HEK293 (cell line): ENCODE measurements around the gene DNAJC27.

ENCODE experiments used
- OVOL3 ChIP-seq: fragments of 450-650 bp; formaldehyde crosslinking; IDR thresholded peaks from 2 replicates; pipeline ENCODE4 v1.5.1; 2016; ENCODE audit warnings: missing biosample characterization, missing genetic modification characterization
- PBX3 ChIP-seq: sonication (generic); formaldehyde crosslinking; IDR thresholded peaks from 2 replicates; pipeline ENCODE4 v1.8.1; 2022; ENCODE audit warnings: mild to moderate bottlenecking, moderate library complexity, missing genetic modification reagents
- PRDM2 ChIP-seq: fragments of 450-650 bp; formaldehyde crosslinking; IDR thresholded peaks from 2 replicates; pipeline ENCODE4 v1.5.1; 2016; ENCODE audit warnings: missing biosample characterization, missing genetic modification characterization, borderline replicate concordance
- WT1 ChIP-seq: fragments of 450-650 bp; formaldehyde crosslinking; IDR thresholded peaks from 2 replicates; pipeline ENCODE4 v1.5.1; 2016; ENCODE audit warnings: missing biosample characterization, missing genetic modification characterization
- ZBTB11 ChIP-seq: fragments of 450-650 bp; formaldehyde crosslinking; conservative IDR thresholded peaks from 2 replicates; pipeline ENCODE4 v1.5.1; 2016; ENCODE audit warnings: low read depth, missing biosample characterization, missing genetic modification characterization
- ZBTB49 ChIP-seq: fragments of 450-650 bp; formaldehyde crosslinking; IDR thresholded peaks from 2 replicates; pipeline ENCODE4 v1.5.1; 2016; ENCODE audit warnings: missing biosample characterization, missing genetic modification characterization, low read depth
- ZFP37 ChIP-seq: fragments of 450-650 bp; formaldehyde crosslinking; IDR thresholded peaks from 2 replicates; pipeline ENCODE4 v1.5.1; 2016; ENCODE audit warnings: missing biosample characterization, missing genetic modification characterization
- ZNF114 ChIP-seq: fragments of 450-650 bp; formaldehyde crosslinking; IDR thresholded peaks from 2 replicates; pipeline ENCODE4 v1.5.0; 2017; ENCODE audit warnings: missing biosample characterization, missing genetic modification characterization
- ZNF140 ChIP-seq: fragments of 450-650 bp; formaldehyde crosslinking; IDR thresholded peaks from 2 replicates; pipeline ENCODE4 v1.5.1; 2016; ENCODE audit warnings: missing biosample characterization, missing genetic modification characterization
- ZNF16 ChIP-seq: fragments of 450-650 bp; formaldehyde crosslinking; IDR thresholded peaks from 2 replicates; pipeline ENCODE4 v1.5.1; 2016; ENCODE audit warnings: low read depth, missing biosample characterization, missing genetic modification characterization
- ZNF174 ChIP-seq: fragments of 450-650 bp; formaldehyde crosslinking; IDR thresholded peaks from 2 replicates; pipeline ENCODE4 v1.5.0; 2017; ENCODE audit warnings: missing biosample characterization, mild to moderate bottlenecking, missing genetic modification characterization
- ZNF18 ChIP-seq: fragments of 450-650 bp; formaldehyde crosslinking; IDR thresholded peaks from 2 replicates; pipeline ENCODE4 v1.5.1; 2016; ENCODE audit warnings: missing biosample characterization, missing genetic modification characterization
- ZNF48 ChIP-seq: fragments of 450-650 bp; formaldehyde crosslinking; IDR thresholded peaks from 2 replicates; pipeline ENCODE4 v1.5.1; 2016; ENCODE audit warnings: missing biosample characterization, missing genetic modification characterization
- ZNF518A ChIP-seq: fragments of 450-650 bp; formaldehyde crosslinking; conservative IDR thresholded peaks from 2 replicates; pipeline ENCODE4 v1.5.1; 2016; ENCODE audit warnings: low read depth, missing biosample characterization, missing genetic modification characterization
- ZNF654 ChIP-seq: fragments of 450-650 bp; formaldehyde crosslinking; IDR thresholded peaks from 2 replicates; pipeline ENCODE4 v1.5.1; 2016; ENCODE audit warnings: low read depth, missing biosample characterization, missing genetic modification characterization
- ZNF768 ChIP-seq: fragments of 450-650 bp; formaldehyde crosslinking; IDR thresholded peaks from 2 replicates; pipeline ENCODE4 v1.5.1; 2018; ENCODE audit warnings: missing biosample characterization, mild to moderate bottlenecking, missing genetic modification characterization
- ZNF777 ChIP-seq: fragments of 450-650 bp; formaldehyde crosslinking; IDR thresholded peaks from 2 replicates; pipeline ENCODE4 v1.5.1; 2017; ENCODE audit warnings: missing biosample characterization, missing genetic modification characterization, borderline replicate concordance

The DNAJC27 gene

GRCh38 chr2:24971536-24972314 is at the start of gene DNAJC27 (continued):
- TF ChIP-seq PRDM2, result no peak
- no peak for TF ChIP-seq ZFP37 (tag by site-specific recombination)
- TF ChIP-seq ZNF18 (tag by site-specific recombination), result no peak
- TF ChIP-seq PBX3, result peak; percentile 84; the same call in 1 of the 2 replicates
- no peak for TF ChIP-seq ZNF16
- TF ChIP-seq OVOL3 (tag by site-specific recombination), result no peak; the same call in 1 of the 2 replicates
- TF ChIP-seq ZNF768 (tag by site-specific recombination), result no peak
- no peak for TF ChIP-seq ZNF174 (tag by site-specific recombination)
- TF ChIP-seq ZNF518A (tag by site-specific recombination), result no peak
- no peak for TF ChIP-seq ZNF114 (tag by site-specific recombination)
- TF ChIP-seq ZBTB11 (tag by site-specific recombination), result 0 out of 2 replicates have a peak, but pooled peaks have one; percentile 48
- no peak for TF ChIP-seq ZNF48
- no peak for TF ChIP-seq ZNF140
- TF ChIP-seq ZNF777 (tag by site-specific recombination), result no peak; the same call in 1 of the 2 replicates
- no peak for TF ChIP-seq ZNF654 (tag by site-specific recombination)
- TF ChIP-seq WT1 (tag by site-specific recombination), result 0 out of 2 replicates have a peak, but pooled peaks have one; percentile 45
- no peak for TF ChIP-seq ZBTB49
